ENCODE data around the gene PCDH9. TPM values are rescaled to one million over a fixed set of nuclear protein-coding genes. Genes with fewer than 3 reads are reported as not detected.

The PCDH9 gene
- total RNA-seq, 4 donors from 2014 or later, result 5.7 to 12.9 (median 6.8) TPM

GRCh38 chr13:67131393-67131792 is 98.7 kb downstream of the PCDH9 start:
- DNase-seq (ENCODE audit: low spot score) (no peak), ATAC-seq (ENCODE audit: low FRiP score) (no peak)
- TF ChIP-seq, protein P1, sequence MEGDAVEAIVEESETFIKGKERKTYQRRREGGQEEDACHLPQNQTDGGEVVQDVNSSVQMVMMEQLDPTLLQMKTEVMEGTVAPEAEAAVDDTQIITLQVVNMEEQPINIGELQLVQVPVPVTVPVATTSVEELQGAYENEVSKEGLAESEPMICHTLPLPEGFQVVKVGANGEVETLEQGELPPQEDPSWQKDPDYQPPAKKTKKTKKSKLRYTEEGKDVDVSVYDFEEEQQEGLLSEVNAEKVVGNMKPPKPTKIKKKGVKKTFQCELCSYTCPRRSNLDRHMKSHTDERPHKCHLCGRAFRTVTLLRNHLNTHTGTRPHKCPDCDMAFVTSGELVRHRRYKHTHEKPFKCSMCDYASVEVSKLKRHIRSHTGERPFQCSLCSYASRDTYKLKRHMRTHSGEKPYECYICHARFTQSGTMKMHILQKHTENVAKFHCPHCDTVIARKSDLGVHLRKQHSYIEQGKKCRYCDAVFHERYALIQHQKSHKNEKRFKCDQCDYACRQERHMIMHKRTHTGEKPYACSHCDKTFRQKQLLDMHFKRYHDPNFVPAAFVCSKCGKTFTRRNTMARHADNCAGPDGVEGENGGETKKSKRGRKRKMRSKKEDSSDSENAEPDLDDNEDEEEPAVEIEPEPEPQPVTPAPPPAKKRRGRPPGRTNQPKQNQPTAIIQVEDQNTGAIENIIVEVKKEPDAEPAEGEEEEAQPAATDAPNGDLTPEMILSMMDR (IDR thresholded peaks at IDR 0.05), result no peak

- TF ChIP-seq, protein P1 (IDR thresholded peaks at IDR 0.05), result no peak
- DNase-seq (ENCODE audit: low spot score) (no peak), ATAC-seq (ENCODE audit: low FRiP score) (no peak)
These were observed 99.7 kb downstream of the PCDH9 start for GRCh38 chr13:67130444-67130843.

DNA sequence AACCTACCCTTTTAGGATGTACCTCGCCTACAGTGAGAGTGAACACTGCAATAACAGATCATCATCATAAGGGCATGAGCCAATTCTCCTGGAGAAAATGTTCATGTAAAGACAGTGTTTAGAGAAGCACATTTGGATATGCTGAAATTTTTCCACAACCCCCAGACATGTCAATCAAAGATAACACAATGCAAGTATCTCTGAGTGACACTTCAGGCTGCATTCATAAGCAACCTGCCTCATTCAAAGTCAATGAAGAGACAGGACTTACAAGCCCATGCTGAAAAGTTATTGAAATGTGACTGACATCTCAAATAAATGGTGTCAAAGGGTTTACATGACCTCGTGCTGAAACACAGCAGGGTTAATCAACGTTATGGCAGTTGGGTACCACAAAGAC is 102.0 kb downstream of the PCDH9 start:
- ATAC-seq (ENCODE audit: low FRiP score) (no peak), DNase-seq (ENCODE audit: low spot score) (no peak)
- TF ChIP-seq, protein P1 (IDR thresholded peaks at IDR 0.05), result no peak

- TF ChIP-seq, protein P1 (IDR thresholded peaks at IDR 0.05), result no peak
- no peak for DNase-seq (ENCODE audit: low spot score)
- no peak for ATAC-seq (ENCODE audit: low FRiP score)
These were observed 104.5 kb downstream of the PCDH9 start for GRCh38 chr13:67125681-67126080.

GRCh38 chr13:67123165-67123564 is 107.0 kb downstream of the PCDH9 start:
- ATAC-seq (ENCODE audit: low FRiP score), result no peak
- DNase-seq (ENCODE audit: low spot score), result no peak
- TF ChIP-seq, protein P1 (IDR thresholded peaks at IDR 0.05), result no peak

GRCh38 chr13:67122251-67122650 is 107.9 kb downstream of the PCDH9 start:
- ATAC-seq (ENCODE audit: low FRiP score) (no peak), DNase-seq (ENCODE audit: low spot score) (no peak)
- TF ChIP-seq, protein P1 (IDR thresholded peaks at IDR 0.05), result no peak

DNA sequence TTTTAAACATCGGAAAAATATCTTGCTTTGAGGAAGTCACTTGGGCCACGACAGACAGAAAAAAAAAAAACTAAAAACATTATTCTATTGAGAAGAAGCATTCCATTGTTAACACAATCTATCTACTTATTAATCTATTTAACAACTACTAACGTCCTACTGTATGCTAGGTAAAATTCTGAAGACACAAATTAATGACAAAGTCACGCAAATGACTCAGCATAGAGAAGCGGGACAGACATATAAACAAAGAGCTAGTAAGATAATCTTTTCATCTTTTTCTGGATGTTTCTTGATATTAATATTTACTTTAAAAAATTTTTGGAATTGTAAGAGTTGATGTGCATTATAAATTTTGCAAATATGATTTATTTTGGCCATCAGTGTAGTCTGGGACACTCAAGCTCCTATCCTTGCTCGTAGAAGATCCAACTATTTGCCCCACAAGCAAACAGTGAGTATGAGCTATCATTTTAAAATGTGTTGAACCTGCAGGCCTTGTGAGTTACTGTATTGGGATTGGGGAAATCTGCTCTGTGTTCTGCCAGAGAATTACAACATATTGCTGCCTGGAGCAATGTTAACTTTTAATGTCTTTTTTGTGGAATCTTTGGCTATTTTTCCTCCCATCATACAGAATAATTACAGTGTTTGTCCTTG is 109.1 kb downstream of the PCDH9 start:
- DNase-seq (ENCODE audit: low spot score), result no peak
- TF ChIP-seq, protein P1 (IDR thresholded peaks at IDR 0.05), result no peak
- ATAC-seq (ENCODE audit: low FRiP score), result no peak

All from omental fat pad (tissue), 4 donors.